Measurements from ENCODE around the gene SLC28A3.
A peak's percentile ranks its signal among the peaks of the same experiment; 100 is the strongest.

SLC28A3 gene

GRCh38 chr9:84339962-84340361, 596 bp downstream of the SLC28A3 start:
- DNase-seq (ENCODE audit: low read depth in 2 of 2), result no peak

- no peak for DNase-seq (ENCODE audit: low read depth in 2 of 2)
These were observed 1.1 kb downstream of the SLC28A3 start for GRCh38 chr9:84339503-84339902.

- DNase-seq (ENCODE audit: low read depth in 2 of 2), result no peak
These were observed 1.8 kb downstream of the SLC28A3 start for GRCh38 chr9:84338792-84339191.

DNA sequence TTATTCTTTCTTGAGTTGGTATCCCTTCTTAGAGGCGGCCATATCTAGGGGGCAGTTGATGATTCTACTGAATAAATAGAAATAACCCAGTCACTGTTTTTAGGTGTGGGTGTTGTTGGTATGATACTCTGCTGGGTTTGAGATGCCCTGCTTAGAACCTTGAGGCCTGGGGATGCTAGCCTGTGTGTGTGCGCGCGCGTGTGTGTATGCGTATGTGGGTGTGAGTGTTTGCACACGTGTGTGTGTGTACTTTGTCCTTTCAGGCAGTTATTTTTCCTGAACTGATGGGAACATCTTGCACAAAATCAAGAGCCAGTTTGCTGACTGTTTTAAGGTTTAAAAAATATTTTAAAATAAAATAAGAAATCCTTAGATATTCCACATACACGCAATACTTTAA, 3.3 kb downstream of the SLC28A3 start:
- no peak for DNase-seq (ENCODE audit: low read depth in 2 of 2)

- no peak for DNase-seq (ENCODE audit: low read depth in 2 of 2)
These were observed 9.3 kb downstream of the SLC28A3 start for GRCh38 chr9:84331119-84331809.

DNA sequence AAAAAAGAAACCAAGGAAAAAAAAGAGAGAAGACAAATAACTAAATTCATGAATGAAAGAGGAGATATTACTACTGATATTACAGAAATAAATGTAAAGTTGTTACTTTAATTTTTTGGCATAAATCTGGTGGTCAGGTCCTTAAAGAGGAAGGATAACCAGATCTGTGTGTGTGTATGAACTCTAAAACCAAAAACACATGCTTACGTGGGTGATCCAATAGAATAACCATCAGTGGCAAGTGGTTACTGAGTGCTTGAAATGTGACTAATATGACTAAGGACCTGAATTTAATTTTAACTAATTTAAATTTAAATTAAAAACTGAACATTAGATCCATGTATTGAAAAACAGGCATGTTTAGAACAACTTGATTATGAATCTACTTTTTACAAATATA, 10.3 kb downstream of the SLC28A3 start:
- DNase-seq (ENCODE audit: low read depth in 2 of 2), result no peak

DNA sequence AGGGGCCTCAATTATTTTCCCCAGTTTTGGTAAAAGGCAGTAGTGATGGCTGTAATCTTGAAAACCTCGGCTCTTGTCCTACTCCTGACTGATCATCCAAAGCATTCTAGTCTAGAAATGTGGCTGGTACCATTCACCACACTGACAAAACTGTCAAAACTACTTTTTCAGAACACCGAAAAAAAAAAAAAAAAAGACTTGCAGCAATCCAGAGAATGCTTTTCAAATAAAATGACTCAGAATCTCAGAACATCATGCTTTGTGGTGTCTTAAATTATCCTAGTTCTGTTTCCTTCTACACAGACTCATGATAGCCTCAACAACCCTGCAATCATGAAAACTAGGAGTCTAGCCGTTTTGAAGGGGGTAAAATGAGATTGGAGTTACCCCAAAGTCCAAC, 13.4 kb downstream of the SLC28A3 start:
- no peak for DNase-seq (ENCODE audit: low read depth in 2 of 2)

- no peak for DNase-seq (ENCODE audit: low read depth in 2 of 2)
These were observed 15.1 kb downstream of the SLC28A3 start for GRCh38 chr9:84325347-84325973.

GRCh38 chr9:84324811-84325210, 15.7 kb downstream of the SLC28A3 start:
- no peak for DNase-seq (ENCODE audit: low read depth in 2 of 2)

DNA sequence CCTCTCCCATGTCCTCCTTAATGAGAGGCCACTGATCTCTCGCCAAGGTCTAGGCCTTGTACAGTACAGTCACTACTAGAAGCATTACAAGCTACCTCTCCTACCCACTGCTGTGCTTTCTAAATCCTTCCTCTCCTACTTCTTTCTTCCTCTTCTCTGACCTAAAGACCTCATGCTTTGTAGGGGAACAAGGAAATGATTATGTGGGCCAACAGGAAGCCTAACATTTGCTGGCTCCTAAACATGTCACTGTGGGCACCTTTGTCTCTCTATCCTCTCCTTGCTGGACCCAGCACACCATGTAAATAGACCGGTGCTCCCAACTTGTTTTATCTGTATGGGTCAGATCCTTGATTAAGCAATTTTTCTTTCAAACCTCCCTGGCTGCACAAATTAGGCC, 16.7 kb downstream of the SLC28A3 start:
- no peak for DNase-seq (ENCODE audit: low read depth in 2 of 2)

GRCh38 chr9:84322828-84323227, 17.7 kb downstream of the SLC28A3 start:
- no peak for DNase-seq (ENCODE audit: low read depth in 2 of 2)

GRCh38 chr9:84320231-84320630, 20.3 kb downstream of the SLC28A3 start:
- no peak for DNase-seq (ENCODE audit: low read depth in 2 of 2)

- DNase-seq (ENCODE audit: low read depth in 2 of 2), result no peak
These were observed 20.9 kb downstream of the SLC28A3 start for GRCh38 chr9:84319632-84320031.

GRCh38 chr9:84318981-84319380, 21.6 kb downstream of the SLC28A3 start:
- DNase-seq (ENCODE audit: low read depth in 2 of 2), result no peak

DNA sequence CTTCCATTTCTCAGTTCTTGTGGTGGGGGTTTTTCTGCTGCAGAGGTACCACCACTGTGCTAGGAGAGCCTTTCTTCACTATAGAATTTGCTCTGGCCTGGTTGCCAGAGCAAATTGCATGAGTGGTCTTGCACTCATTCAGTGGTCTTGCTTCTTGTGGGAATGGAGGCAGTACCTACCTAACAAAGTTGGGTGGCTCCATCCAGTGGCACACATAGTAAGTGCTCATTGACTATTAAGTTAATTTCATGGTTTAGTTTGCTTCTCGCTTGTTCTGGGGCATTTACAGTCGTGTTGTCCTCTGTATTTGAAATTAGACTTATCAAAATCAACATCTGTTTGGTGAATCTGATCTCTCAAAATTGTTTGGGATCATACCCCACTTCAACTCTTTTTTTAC, 23.0 kb downstream of the SLC28A3 start:
- no peak for DNase-seq (ENCODE audit: low read depth in 2 of 2)

GRCh38 chr9:84315278-84315877, 25.2 kb downstream of the SLC28A3 start:
- peak; percentile 10 to 20 for DNase-seq (ENCODE audit: low read depth in 2 of 2)

DNA sequence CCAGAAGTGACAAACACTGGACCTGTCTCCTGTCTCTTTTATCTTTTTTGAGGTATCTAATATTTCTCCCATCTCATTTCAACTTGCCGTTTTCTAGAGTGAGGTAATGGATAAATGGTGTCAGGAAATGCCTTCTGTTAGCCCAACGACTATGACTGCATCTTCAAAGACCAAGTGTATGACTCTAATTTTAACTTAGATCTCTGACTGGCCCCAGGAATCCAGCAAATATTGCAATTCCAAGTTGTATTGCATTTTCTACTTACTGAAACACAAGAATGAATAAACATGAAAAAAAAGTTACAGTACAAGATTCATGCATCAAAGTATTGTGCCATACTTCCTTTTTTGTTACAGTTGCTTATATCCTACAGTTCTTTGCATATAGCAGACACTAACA, 26.3 kb downstream of the SLC28A3 start:
- no peak for DNase-seq (ENCODE audit: low read depth in 2 of 2)

DNA sequence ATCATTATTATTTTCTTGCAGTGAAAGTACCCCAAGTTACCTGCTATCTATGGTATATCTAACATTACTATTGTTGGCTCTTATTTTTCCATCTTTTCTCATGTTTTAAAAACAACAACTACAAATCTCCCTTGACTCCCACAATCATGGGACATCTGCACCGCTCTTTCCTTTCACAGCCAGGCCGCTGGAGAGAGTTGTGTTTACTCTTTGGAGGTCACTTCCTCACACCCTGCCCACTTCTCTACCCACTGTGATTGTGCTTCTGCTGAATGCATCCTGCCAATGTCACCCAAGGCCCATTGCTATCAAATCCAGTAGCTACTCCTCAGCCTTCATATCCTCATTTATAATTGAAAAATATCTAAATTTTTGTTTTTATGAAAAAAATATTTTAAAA, 29.7 kb downstream of the SLC28A3 start:
- DNase-seq (ENCODE audit: low read depth in 2 of 2), result no peak

DNA sequence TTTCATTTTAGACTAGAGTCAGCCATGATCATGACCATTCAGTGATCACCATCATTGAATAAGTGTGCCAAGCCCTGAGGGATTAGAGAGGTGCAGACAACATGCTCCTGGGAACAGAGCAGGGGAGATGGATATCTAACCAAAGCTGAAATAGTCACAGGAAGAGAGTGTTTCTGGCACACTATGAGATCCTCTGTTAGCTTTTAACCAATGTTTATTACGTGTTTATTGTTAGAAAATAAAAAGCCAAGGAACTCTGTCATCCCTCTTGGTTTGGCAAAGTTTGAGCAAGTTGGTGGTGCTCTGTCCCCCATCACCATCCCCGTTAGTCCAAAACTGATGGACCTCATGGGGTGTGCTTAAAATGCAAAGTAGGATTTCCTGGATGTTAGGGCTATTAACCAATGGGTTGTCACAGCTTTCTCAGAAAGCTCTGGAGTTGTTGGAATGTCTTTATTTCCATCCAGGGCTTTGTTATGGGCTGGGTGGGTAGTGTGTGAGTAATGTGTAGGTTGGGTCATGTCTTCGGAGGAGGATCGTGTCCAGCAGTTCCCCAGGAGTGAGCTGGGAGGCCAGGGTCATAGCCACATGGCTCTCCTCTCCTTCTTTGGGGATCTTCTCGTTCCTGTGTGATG, 34.9 kb downstream of the SLC28A3 start:
- no peak for DNase-seq (ENCODE audit: low read depth in 2 of 2)

DNA sequence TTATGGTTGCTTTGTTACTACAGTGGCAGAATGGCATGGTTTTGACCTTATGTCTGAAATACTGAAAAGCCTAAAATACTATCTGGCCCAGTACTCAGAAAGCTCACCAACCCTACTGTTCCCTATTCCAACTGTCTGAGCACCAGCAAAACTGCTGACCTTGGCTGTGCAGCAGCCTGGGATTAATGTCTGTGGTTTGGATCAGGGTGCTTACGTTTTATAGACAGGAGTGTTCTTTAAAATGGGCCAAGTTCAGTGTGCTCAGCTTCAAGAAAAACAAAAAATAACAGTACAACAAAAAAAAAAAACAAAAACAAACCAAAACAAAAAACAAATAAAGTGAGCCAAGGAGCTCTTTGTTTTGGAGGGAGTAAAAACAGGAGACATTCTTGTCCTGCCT, 36.4 kb downstream of the SLC28A3 start:
- no peak for DNase-seq (ENCODE audit: low read depth in 2 of 2)

DNA sequence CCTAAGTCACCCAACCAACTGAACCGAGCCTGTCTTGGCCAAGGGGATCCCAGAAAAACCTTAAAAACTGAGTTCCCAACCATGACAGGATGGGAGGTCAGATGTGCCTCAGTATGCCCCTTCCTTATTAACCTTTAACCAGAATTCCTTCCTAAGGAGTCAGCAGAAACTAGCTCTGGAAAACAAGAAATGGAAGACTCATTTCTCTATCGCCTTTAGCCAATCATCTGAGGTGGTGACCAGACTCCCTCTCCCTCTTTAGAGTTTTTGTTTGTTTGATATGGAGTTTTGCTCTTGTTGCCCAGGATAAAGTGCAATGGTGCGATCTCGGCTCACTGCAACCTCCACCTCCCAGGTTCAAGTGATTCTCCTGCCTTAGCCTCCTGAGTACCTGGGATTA, 37.5 kb downstream of the SLC28A3 start:
- no peak for DNase-seq (ENCODE audit: low read depth in 2 of 2)

DNA sequence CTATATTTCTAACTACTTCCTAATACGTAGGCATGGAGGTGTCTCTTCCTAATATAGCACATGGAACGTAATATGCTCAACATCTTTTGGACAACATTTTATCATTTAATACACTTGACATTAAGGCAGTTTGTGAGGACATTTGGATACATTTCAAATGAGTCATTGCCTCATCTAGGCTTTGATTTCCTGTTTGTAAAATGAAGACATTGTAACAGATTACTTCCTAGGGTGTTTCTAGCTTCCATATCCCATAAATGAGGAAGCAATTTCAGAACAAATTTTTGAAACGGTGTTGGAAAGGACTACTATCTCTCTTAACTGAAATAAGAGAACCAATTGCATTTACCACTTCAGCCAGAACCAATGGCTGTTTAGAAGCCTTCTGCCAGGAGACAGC, 38.7 kb downstream of the SLC28A3 start:
- no peak for DNase-seq (ENCODE audit: low read depth in 2 of 2)

DNA sequence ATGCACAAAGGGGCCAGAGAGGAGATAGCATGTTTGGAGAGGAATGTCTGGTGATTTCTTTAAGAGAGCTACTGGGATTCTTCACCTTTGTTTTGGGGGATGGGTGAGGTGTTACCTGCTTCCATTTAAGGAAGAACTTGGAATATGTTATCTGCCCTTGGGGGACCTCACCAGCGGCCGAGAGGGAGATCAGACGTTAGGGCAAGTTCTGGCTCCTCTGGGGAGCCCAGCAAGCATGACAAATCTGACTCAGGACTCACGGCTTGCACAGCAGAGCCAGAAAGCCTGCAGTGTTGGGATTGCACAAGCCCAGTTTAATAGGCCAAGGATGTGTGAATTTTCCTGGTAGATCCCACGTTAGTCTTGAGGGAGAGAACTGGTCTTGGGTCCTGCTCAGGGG, 40.3 kb downstream of the SLC28A3 start:
- no peak for DNase-seq (ENCODE audit: low read depth in 2 of 2)
